Activated B cell treated with CpG ODN at 0.5 μM for 24 hours (primary cell): Measurements from ENCODE around the gene FLNB. TPM values are rescaled to one million over a fixed set of nuclear protein-coding genes. Genes with fewer than 3 reads are reported as not detected.
A peak's percentile ranks its signal among the peaks of the same experiment; 100 is the strongest.

Experiments used
- ATAC-seq: fragments of 200-7000 bp; cut with Tn5 transposase; one replicate; pipeline ENCODE4 v1.10.0; 2021; ENCODE audit warnings: low read depth, mild to moderate bottlenecking, moderate library complexity
- CTCF ChIA-PET: fragments of 350-600 bp; sonication (Branson Sonifier 250); formaldehyde crosslinking; loops from one replicate; lab custom pipeline; 2021; ENCODE audit warnings: antibody characterized with exemption; lab: Charles Lee
- POLR2A ChIA-PET: fragments of 350-600 bp; sonication (Branson Sonifier 250); formaldehyde crosslinking; loops from one replicate; lab custom pipeline; 2021; ENCODE audit warnings: antibody characterized with exemption; lab: Charles Lee
- DNase-seq: peaks from one replicate; pipeline ENCODE4 v3.0.0; 2022
- H3K27ac Mint-ChIP-seq: one replicate; pipeline ENCODE4 v1.8.0; 2020; ENCODE audit warnings: mixed read lengths
- H3K27me3 Mint-ChIP-seq: one replicate; pipeline ENCODE4 v1.8.0; 2021; ENCODE audit warnings: mixed read lengths
- H3K36me3 Mint-ChIP-seq: one replicate; pipeline ENCODE4 v1.8.0; 2021; ENCODE audit warnings: low read depth, mixed read lengths
- H3K4me1 Mint-ChIP-seq: one replicate; pipeline ENCODE4 v1.8.0; 2021; ENCODE audit warnings: mixed read lengths
- H3K4me3 Mint-ChIP-seq: one replicate; pipeline ENCODE4 v1.8.0; 2020; ENCODE audit warnings: mild to moderate bottlenecking, mixed read lengths
- H3K9me3 Mint-ChIP-seq: one replicate; pipeline ENCODE4 v1.8.0; 2020; ENCODE audit warnings: mixed read lengths
- intact Hi-C: fragments of 100-400 bp; cut with micrococcal nuclease; formaldehyde crosslinking; loops from one replicate; pipeline ENCODE4 v1.15.1; 2024
- total RNA-seq: library from RNA; stranded (reverse); gene quantifications from 2 replicates; pipeline ENCODE4 v1.2.3, GENCODE V29; 2022
- TF ChIP-seq, protein P1 (sequence below): fragments of 200-600 bp; IDR thresholded peaks from one replicate; pipeline ENCODE4 v1.8.0; 2022; ENCODE audit warnings: antibody characterized with exemption, mild to moderate bottlenecking

The FLNB gene
- total RNA-seq, 1 donor from 2014 or later, result 16.7 TPM

DNA sequence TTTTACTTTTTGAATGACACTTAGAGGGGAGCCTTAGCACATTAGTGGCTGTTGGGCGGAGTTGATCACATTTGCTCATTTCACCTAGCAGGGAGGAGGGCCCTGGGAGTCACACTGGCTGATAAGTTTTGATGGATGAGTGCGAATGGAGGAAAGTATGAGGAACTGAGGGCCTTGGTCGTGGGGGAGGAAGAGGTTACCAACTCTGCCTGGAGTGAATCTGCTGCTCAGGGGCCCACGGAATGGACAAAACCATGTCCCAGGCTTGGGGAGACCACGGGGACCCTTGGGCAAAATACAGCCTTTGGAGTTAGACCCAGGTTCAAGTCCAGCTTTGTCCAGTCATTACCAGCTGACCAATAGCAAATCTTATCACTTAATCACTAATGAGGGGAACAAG is 5.1 kb upstream of the FLNB start:
- CTCF ChIA-PET, result no interaction called here
- DNase-seq (no peak), ATAC-seq (no peak)
- TF ChIP-seq, protein P1, sequence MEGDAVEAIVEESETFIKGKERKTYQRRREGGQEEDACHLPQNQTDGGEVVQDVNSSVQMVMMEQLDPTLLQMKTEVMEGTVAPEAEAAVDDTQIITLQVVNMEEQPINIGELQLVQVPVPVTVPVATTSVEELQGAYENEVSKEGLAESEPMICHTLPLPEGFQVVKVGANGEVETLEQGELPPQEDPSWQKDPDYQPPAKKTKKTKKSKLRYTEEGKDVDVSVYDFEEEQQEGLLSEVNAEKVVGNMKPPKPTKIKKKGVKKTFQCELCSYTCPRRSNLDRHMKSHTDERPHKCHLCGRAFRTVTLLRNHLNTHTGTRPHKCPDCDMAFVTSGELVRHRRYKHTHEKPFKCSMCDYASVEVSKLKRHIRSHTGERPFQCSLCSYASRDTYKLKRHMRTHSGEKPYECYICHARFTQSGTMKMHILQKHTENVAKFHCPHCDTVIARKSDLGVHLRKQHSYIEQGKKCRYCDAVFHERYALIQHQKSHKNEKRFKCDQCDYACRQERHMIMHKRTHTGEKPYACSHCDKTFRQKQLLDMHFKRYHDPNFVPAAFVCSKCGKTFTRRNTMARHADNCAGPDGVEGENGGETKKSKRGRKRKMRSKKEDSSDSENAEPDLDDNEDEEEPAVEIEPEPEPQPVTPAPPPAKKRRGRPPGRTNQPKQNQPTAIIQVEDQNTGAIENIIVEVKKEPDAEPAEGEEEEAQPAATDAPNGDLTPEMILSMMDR, result no peak
- H3K4me3 Mint-ChIP-seq, result no peak overlapping the region
- no peaks in the 10 kb centered on the region for H3K27me3 Mint-ChIP-seq
- POLR2A ChIA-PET, result no interaction called here
- H3K27ac Mint-ChIP-seq, result no peak overlapping the region
- peaks cover 21% of the 10 kb centered on the region for H3K4me1 Mint-ChIP-seq
- H3K36me3 Mint-ChIP-seq, result no peaks in the 10 kb centered on the region
- no peaks in the 10 kb centered on the region for H3K9me3 Mint-ChIP-seq
- intact Hi-C loops, result loop anchor here (10.0 kb wide), 1 partner anchor 632 kb away; no protein-coding TSS in a partner anchor

DNA sequence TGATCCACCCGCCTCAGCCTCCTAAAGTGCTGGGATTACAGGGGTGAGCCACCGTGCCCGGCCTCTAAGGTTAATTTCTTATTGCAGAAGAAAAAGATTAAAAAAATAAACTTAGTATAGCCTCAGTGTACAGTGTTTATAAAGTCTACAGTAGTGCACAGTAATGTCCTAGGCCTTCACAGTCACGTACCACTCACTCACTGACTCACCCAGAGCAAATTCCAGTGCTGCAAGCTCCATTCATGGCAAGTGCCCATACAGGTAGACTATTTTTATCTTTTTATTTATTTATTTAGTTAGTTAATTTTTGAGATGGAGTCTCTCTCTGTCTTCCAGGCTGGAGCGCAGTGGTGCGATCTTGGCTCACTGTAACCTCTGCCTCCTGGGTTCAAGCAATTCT is 3.2 kb upstream of the FLNB start:
- no peak overlapping the region for H3K27ac Mint-ChIP-seq
- peaks cover 14% of the 10 kb centered on the region for H3K4me1 Mint-ChIP-seq
- no peaks in the 10 kb centered on the region for H3K27me3 Mint-ChIP-seq

DNA sequence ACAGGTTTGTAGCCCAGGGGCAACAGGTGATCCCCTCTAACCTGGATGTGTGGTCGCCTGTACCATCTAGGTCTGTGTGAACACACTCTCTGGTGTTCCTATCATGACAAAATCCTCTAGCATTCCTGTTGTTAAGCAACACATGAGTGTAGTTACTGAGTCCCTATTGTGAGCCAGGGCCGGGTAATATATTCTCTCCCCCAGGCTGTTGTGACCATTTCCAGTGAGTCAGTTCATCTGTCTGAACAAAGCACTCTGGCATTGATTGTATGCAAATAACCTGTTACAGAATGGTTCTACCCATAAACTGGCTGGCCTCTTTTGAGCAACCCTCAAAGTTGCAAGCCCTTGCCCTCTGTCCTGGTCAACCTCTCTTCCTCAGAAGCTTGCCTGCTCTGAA is 2.6 kb upstream of the FLNB start:
- Mint-ChIP-seq H3K4me1 (peaks cover 16% of the 10 kb centered on the region), H3K9me3 (no peaks in the 10 kb centered on the region), H3K4me3 (no peak overlapping the region), H3K36me3 (peaks cover 3% of the 10 kb centered on the region), H3K27me3 (no peaks in the 10 kb centered on the region), H3K27ac (no peak overlapping the region)
- DNase-seq (no peak), ATAC-seq (no peak)
- ChIA-PET POLR2A (no interaction called here), CTCF (no interaction called here)
- TF ChIP-seq, protein P1, result no peak
- intact Hi-C loops, result loop anchor here (5.0 to 10.0 kb wide), 3 partner anchors 232 to 629 kb away; partner anchors contain the start of genes ABHD6, HTD2 and RPP14

More for the DNA sequence above, 3.2 kb upstream of the FLNB start:
- DNase-seq (no peak), ATAC-seq (no peak)
- Mint-ChIP-seq H3K4me3 (no peak overlapping the region), H3K36me3 (peaks cover 3% of the 10 kb centered on the region), H3K9me3 (no peaks in the 10 kb centered on the region)
- ChIA-PET CTCF (no interaction called here), POLR2A (interaction anchor here (0.6 kb wide), 1 partner anchor 84 kb away, joined by 3 read pairs; no protein-coding TSS in a partner anchor)
- intact Hi-C loops, result loop anchor here (5.0 to 10.0 kb wide), 3 partner anchors 232 to 630 kb away; partner anchors contain the start of genes ABHD6, HTD2 and RPP14
- TF ChIP-seq, protein P1, result no peak

DNA sequence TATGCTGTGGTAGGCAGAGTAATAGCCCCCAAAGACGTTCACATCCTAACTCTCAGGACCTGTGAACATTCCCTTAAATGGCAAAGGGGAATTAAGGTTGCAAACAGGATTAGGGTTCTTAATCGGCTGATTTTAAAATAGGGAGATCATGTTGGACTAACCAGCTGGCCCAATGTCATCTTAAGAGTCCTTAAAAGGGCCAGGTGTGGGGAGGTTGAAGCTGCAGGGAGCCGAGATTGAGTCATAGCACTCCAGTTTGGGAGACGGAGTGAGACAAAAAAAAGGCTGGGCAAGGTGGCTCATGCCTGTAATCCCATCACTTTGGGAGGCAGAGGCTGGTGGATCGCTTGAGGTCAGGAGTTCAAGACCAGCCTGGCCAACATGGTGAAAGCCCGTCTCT is 1.6 kb upstream of the FLNB start:
- Mint-ChIP-seq H3K4me3 (peak overlapping the region; percentile 11), H3K27ac (no peak overlapping the region), H3K36me3 (peaks cover 3% of the 10 kb centered on the region)

More for the DNA sequence above, 1.6 kb upstream of the FLNB start:
- Mint-ChIP-seq H3K27me3 (no peaks in the 10 kb centered on the region), H3K4me1 (peaks cover 13% of the 10 kb centered on the region), H3K9me3 (no peaks in the 10 kb centered on the region)
- DNase-seq (no peak), ATAC-seq (no peak)
- POLR2A ChIA-PET, result no interaction called here
- intact Hi-C loops, result loop anchor here (5.0 to 10.0 kb wide), 3 partner anchors 231 to 628 kb away; partner anchors contain the start of genes ABHD6, HTD2 and RPP14
- TF ChIP-seq, protein P1, result no peak
- CTCF ChIA-PET, result interaction anchor here (2.3 kb wide), 1 partner anchor 171 kb away, joined by 9 read pairs; no protein-coding TSS in a partner anchor
